Uterus (tissue), 4 donors: ENCODE data around the gene ACCSL. TPM values are rescaled to one million over a fixed set of nuclear protein-coding genes. Genes with fewer than 3 reads are reported as not detected.

Experiments
- DNase-seq, 2 donors: peaks; one replicate each; pipeline ENCODE4 v3.0.0-alpha.2; 2019 to 2020
- H3K27ac ChIP-seq, 2 donors: fragments of 200-600 bp; sonication (generic); 1 replicate in 1 of 2; 2 replicates in 1 of 2; pipeline ENCODE4 v1.5.1; 2016 to 2018
- H3K27me3 ChIP-seq, 2 donors: fragments of 200-600 bp; sonication (generic); one replicate each; pipeline ENCODE4 v1.5.1; 2018 to 2019; ENCODE audit warnings: control low read depth in 1 of 2
- H3K36me3 ChIP-seq, 2 donors: fragments of 200-600 bp; sonication (generic); one replicate each; pipeline ENCODE4 v1.5.1; 2019; ENCODE audit warnings: control low read depth in 1 of 2
- H3K4me1 ChIP-seq, 2 donors: fragments of 200-600 bp; sonication (generic); one replicate each; pipeline ENCODE4 v1.5.1; 2018 to 2019; ENCODE audit warnings: control low read depth in 1 of 2
- H3K4me3 ChIP-seq, 2 donors: fragments of 200-600 bp; sonication (generic); 1 replicate in 1 of 2; 2 replicates in 1 of 2; pipeline ENCODE4 v1.5.1; 2018 to 2019; ENCODE audit warnings: mild to moderate bottlenecking in 1 of 2
- H3K9me3 ChIP-seq, 2 donors: fragments of 200-600 bp; sonication (generic); one replicate each; pipeline ENCODE4 v1.5.1; 2019; ENCODE audit warnings: control low read depth in 1 of 2
- POLR2A ChIP-seq, 2 donors: fragments of 450-650 bp; IDR thresholded peaks; one replicate each; pipeline ENCODE4 v1.6.1; 2016; ENCODE audit warnings: antibody characterized with exemption in 2 of 2, mild to moderate bottlenecking in 1 of 2, moderate library complexity in 1 of 2
- intact Hi-C: fragments of 100-400 bp; cut with DNase I; formaldehyde crosslinking; loops from one replicate; pipeline ENCODE4 v1.15.1; 2023; ENCODE audit warnings: low total_unique reads
- total RNA-seq, 4 donors: library from RNA; depleted of rRNA in 3 of 4; stranded (reverse); fragments of >200 nt in 3 of 4; gene quantifications; one replicate each; pipeline versions ENCODE4 v1.1.0 to v1.2.4, GENCODE V29; 2014 to 2023
- TF ChIP-seq, protein P1 (sequence below), 4 experiments: fragments of 200-600 bp in 2 of 4; fragments of 450-650 bp in 2 of 4; sonication (generic) in 2 of 4; IDR thresholded peaks; one replicate each; pipeline ENCODE4 v1.5.1; 2016 to 2019; ENCODE audit warnings: antibody characterized with exemption in 4 of 4, mild to moderate bottlenecking in 2 of 4, moderate library complexity in 1 of 4
- donor health status: DM: yes; HTN: yes; CAD: no.

Gene ACCSL
- not detected for total RNA-seq

GRCh38 chr11:44047931-44048431 is at the start of gene ACCSL:
Gene ACCSL, plus strand, starts transcription at chr11:44047981. Its CDS starts 56 bp downstream, at chr11:44048037.
- intact Hi-C loops, result no loop called here
- H3K4me1 ChIP-seq, result no peaks in the 10 kb centered on the region
- no peak for TF ChIP-seq POLR2A (IDR thresholded peaks at IDR 0.05)
- TF ChIP-seq, protein P1, sequence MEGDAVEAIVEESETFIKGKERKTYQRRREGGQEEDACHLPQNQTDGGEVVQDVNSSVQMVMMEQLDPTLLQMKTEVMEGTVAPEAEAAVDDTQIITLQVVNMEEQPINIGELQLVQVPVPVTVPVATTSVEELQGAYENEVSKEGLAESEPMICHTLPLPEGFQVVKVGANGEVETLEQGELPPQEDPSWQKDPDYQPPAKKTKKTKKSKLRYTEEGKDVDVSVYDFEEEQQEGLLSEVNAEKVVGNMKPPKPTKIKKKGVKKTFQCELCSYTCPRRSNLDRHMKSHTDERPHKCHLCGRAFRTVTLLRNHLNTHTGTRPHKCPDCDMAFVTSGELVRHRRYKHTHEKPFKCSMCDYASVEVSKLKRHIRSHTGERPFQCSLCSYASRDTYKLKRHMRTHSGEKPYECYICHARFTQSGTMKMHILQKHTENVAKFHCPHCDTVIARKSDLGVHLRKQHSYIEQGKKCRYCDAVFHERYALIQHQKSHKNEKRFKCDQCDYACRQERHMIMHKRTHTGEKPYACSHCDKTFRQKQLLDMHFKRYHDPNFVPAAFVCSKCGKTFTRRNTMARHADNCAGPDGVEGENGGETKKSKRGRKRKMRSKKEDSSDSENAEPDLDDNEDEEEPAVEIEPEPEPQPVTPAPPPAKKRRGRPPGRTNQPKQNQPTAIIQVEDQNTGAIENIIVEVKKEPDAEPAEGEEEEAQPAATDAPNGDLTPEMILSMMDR (IDR thresholded peaks at IDR 0.05), result no peak
- no peak for DNase-seq
- H3K36me3 ChIP-seq, result no peaks in the 10 kb centered on the region
- no peaks in the 10 kb centered on the region for H3K27me3 ChIP-seq
- no peaks in the 10 kb centered on the region for H3K9me3 ChIP-seq
- H3K27ac ChIP-seq, result no peak within 1 kb of the TSS
- no peak within 1 kb of the TSS for H3K4me3 ChIP-seq

DNA sequence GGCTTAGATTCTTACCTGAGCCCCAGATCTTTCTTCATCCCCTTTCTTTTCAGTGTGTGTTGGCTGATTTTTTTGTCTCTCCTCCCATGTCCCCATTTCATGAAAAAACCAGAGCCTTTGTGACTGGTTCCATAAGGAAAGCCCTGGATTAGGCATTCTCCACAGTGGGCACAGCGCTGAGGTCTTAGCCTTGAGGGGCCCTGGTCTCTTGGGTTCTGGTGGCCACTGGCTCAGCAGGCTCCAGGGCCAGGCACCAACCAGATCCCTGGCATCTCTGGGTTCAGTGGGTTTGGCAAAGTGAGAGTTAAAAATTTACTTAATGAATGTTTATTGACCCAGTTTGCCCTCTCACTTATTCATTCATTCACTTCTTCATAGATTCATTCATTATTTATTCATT is 49.5 kb upstream of the ACCSL start:
- no peak overlapping the region for H3K27ac ChIP-seq
- intact Hi-C loops, result no loop called here
- peaks cover 0 to 9% of the 10 kb centered on the region in 2 donors for H3K4me1 ChIP-seq
- no peaks in the 10 kb centered on the region for H3K27me3 ChIP-seq
- H3K4me3 ChIP-seq, result no peak overlapping the region
- no peaks in the 10 kb centered on the region for H3K9me3 ChIP-seq
- H3K36me3 ChIP-seq, result no peaks in the 10 kb centered on the region
- DNase-seq, result no peak
- TF ChIP-seq POLR2A (IDR thresholded peaks at IDR 0.05), result no peak
- TF ChIP-seq, protein P1 (IDR thresholded peaks at IDR 0.05), result no peak

- no peak for TF ChIP-seq POLR2A (IDR thresholded peaks at IDR 0.05)
- TF ChIP-seq, protein P1 (IDR thresholded peaks at IDR 0.05), result no peak
- H3K4me1 ChIP-seq, result peaks cover 0 to 3% of the 10 kb centered on the region in 2 donors
Measured at GRCh38 chr11:44000731-44001130, 47.0 kb upstream of the ACCSL start.

DNA sequence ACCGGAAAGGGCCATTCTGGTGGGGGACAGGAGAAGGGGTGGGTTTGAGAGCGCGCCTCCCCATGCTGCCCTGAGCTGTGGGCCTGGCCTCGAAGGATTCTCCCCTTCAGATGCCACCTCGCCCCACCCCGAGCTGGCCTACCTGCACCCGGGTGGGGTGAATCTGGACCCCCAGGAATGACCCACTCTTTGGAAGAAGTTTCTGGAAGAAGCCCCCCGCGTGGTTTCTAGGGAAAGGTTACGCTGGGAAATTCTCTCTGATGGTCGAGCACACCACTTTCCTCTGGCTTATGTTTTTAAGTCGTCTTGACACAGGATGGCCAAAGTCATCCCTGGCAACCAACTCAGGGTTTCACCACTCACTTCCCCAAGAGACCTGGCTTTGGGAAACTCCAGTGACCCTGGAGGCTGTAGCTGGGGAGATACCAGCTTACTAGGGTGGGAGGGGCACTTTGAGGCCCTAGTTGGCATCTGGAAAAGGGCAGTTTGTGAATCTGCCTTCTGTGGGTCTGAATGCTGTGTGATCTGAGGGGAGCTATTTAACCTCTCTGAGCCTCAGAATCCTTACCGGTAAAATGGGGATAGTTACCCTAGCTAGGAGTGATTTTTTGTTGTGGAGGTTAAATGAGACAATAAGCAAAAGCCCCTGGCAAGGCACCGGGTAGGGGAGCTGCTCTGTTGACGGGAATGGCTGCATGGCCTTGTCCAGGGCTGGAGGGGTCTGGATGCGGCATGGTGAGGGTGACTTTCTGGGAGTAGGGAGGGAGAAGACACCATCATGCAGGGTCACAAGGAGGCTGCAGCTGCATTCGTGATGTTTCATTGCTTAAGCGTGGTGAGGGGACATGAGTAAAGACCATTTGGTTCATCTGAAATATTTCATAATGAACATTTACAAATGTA is 45.3 kb upstream of the ACCSL start:
- TF ChIP-seq, protein P1 (IDR thresholded peaks at IDR 0.05), result no peak
- no peak for TF ChIP-seq POLR2A (IDR thresholded peaks at IDR 0.05)
- peaks cover 0 to 3% of the 10 kb centered on the region in 2 donors for H3K4me1 ChIP-seq
- H3K9me3 ChIP-seq, result no peaks in the 10 kb centered on the region
- no peak overlapping the region for H3K4me3 ChIP-seq
- H3K27me3 ChIP-seq, result no peaks in the 10 kb centered on the region
- H3K36me3 ChIP-seq, result no peaks in the 10 kb centered on the region
- no peak overlapping the region for H3K27ac ChIP-seq
- intact Hi-C loops, result no loop called here
- peak in 1 of 2 donors; percentile 12 for DNase-seq

More at GRCh38 chr11:44000731-44001130, 47.0 kb upstream of the ACCSL start:
- H3K9me3 ChIP-seq, result no peaks in the 10 kb centered on the region
- peak in 1 of 2 donors; percentile 4 for DNase-seq
- no peak overlapping the region for H3K4me3 ChIP-seq
- intact Hi-C loops, result no loop called here
- no peaks in the 10 kb centered on the region for H3K36me3 ChIP-seq
- no peak overlapping the region for H3K27ac ChIP-seq
- no peaks in the 10 kb centered on the region for H3K27me3 ChIP-seq
